Epidermal melanocyte (primary cell): ENCODE results near the gene MRPS35.

Source experiments
- DNase-seq: peaks from one replicate; pipeline ENCODE4 v3.0.0; 2011; ENCODE audit warnings: low spot score; ENCODE audit not compliant: insufficient read length

The MRPS35 gene

GRCh38 chr12:27772328-27773049, 61.9 kb downstream of the MRPS35 start:
- DNase-seq = no peak

GRCh38 chr12:27777141-27777540, 66.5 kb downstream of the MRPS35 start:
- DNase-seq = no peak

DNA sequence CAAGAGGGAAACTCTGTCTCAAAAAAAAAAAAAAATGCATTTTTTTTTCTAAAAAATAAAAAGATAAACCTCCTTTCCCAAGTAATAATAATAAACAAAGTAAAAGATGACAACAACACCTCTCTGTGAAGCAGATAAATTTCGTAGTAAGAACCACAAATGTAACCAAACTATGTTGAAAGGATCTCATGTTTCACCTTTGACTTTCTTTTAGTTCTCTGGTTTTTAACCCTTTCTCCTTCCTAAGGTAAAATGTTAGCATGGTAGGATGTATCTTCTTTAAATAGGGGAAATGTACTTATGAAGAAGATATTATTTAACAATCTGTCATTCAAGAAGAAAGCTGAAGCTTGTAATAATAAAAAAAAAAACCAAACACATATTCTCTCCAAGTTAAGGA, 67.6 kb downstream of the MRPS35 start:
- no peak for DNase-seq

- no peak for DNase-seq
Measured at GRCh38 chr12:27779416-27779919, 68.8 kb downstream of the MRPS35 start.

GRCh38 chr12:27779920-27780611, 69.4 kb downstream of the MRPS35 start, which contains the start of the genes KLHL42 and MANSC4:
Gene KLHL42 (plus strand): TSS chr12:27780233. CDS start chr12:27780331, 98 bp downstream.
Gene MANSC4 (minus strand): TSS chr12:27780236. CDS start chr12:27771276, 8,960 bp downstream.
- peak; percentile 51 for DNase-seq

- no peak for DNase-seq
Measured at GRCh38 chr12:27780612-27781408, 70.2 kb downstream of the MRPS35 start.

DNA sequence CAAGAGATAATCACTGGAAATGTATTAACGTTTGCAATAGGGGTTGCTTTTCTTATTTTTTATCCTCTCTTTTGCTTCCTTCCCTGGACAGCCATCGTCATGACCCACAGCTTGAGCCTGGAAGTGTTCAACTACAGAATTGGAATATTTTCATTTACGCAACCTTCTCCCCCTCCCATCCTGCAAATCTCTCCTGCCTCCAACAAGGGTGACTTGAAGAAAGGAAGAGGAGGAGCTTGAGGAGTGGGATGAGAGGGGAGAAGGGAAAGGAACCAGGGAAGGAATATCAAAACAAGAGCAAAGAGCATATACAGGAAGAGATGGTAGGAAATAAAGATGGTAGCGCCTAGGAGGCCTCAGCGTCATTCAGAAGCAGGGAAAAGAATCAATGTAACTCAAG, 71.0 kb downstream of the MRPS35 start:
- DNase-seq = no peak

DNA sequence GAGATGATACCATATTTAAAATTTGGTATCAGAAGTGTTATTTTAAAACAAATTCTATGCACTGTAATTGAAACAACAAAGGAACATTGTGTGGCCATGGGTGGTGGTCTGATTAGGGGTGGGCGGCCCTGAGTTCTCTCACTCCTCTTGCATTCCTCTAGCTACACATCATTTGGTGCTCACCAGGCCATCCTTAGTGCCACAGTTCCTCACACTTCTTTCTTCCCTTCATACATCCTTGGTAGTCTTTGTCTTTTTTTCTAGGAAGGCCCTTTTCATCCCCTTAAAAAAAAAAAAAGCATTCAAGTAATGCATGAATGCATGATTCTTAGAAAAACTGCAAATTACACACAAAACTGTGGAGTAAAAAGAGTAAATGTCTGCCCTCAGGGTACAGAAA, 71.8 kb downstream of the MRPS35 start:
- DNase-seq = no peak

DNA sequence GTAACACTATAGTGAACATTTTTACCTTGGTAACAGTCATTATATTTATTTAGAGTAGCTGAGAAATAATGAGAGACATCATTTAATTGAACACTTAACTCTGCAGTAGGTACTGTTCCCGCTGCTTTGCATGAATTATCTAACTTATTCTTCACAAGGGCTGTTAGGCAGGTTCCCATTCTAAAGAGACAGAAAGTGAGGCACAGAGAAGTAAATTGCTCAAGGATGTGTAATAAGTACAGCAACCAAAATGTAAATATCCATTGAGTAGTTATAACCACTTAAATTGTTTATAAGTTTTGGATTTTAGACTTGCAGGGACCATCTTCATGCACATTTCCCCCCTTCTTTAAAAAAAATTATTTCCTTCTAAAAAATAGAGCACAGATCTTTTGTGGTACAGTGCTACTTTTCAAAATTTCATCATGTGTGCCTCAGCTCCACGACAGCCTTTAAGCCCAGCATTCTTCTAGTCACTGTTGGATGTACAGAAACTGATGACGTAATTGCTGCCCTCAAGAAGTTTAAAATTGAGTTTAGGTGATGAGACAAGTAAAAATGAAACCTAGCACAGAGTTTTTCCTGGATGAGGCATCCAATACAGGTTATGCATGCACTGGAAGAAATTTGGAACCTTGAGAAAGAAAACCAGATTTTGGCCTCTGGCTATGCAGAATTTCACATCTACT, 75.4 kb downstream of the MRPS35 start:
- DNase-seq = no peak

DNA sequence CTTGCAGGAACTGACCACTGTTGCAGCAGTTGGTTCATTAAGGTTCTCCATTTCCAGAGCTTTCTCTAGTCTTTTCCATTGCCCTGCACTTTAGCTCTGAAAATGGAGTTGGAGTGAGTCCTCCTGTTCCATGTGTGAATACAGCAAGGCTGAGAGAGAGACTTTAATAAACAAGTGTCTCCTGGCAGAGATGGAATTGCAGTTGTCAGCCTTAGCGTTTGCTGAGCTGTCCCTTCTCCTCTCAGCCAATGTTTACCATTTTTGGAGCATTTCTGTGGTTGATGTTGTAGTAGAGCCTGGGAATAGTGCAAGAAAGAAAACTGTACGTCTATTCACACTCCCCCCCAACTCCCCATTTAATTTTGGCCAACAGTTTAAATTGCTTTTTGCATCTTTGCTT, 76.9 kb downstream of the MRPS35 start:
- DNase-seq = no peak

DNA sequence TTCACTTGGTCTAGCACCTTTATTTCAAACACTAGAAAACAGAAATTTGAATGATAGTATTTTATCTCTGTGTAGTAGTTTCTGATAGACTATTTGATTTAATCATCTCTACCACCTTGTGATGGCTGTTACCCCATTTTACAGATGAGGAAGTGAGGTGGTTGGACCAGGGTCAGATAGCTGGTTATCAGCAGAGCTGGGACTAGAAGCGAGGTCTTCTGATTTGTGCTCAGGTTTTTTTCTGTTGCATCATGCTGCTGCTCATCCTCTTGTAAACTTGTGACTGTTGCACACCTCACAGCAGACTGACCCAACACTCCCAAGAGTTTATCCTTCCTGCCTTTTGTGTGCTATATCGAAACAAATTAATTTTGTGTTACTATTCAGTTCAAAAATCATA, 79.5 kb downstream of the MRPS35 start:
- DNase-seq = no peak

DNA sequence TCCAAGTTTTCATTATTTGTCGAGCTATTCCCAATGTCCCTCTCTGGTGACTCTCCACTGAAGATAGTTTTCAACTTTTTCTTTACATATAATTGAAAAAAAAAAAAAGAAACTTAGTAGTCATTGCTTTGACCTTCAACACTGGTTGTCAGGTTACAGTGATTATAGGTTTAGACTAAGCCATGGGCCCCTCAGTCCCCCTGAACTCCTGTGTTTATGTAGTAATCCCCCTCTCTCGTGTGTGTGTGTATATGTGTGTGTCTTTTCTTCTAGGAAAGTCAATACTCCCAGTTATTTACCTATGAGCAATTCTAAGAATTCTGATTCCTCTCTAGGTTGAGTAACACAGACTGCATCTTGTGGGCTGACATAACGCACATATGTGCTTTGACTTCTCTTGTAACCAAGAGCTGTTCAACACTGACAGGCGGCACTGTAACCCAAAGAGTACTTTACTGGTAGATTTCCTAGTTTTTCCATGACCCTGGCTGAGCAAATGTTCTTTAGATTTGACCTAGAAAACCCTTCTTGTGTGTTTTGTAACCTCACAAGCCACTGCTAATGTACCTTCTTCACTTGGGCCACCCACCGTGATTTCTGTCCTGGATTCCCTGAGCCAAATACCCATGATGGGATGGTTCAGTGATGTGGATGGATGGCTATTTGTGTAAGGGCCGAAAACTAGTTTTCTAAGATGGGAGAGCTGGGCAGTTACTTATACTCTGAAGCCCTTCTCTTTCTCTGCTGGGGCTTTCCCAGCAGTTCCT, 84.4 kb downstream of the MRPS35 start:
- no peak for DNase-seq

DNA sequence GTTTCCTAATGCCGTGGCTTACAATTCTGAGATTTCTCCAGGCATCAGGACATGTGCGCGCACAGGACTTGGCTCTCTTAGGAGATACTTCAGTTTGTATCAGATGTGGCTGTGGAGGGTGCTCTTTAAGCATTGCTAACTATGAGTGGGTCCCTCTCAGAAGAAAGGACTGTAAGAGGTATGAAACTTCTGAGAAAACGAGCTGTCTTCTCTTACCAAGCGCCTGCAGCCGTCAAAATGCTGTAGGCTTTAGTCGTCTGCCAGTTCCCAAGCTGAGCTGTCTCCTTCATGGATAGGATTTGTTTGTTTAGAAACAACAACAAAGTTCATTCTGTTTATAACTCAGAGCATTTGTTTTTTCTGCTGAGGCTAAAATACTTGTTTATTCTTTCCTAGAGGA, 85.5 kb downstream of the MRPS35 start:
- no peak for DNase-seq

- no peak for DNase-seq
Measured at GRCh38 chr12:27797301-27798025, 86.8 kb downstream of the MRPS35 start.

GRCh38 chr12:27800819-27801218, 90.2 kb downstream of the MRPS35 start:
- DNase-seq = no peak

GRCh38 chr12:27801630-27802029, 91.0 kb downstream of the MRPS35 start:
- DNase-seq = no peak

- DNase-seq = no peak
Measured at GRCh38 chr12:27802511-27802910, 91.9 kb downstream of the MRPS35 start.

GRCh38 chr12:27802936-27803335, 92.3 kb downstream of the MRPS35 start:
- no peak for DNase-seq

GRCh38 chr12:27805238-27805637, 94.6 kb downstream of the MRPS35 start:
- no peak for DNase-seq
